Measurements from ENCODE around the gene SPATA9.
A peak's percentile ranks its signal among the peaks of the same experiment; 100 is the strongest.

The SPATA9 gene

DNA sequence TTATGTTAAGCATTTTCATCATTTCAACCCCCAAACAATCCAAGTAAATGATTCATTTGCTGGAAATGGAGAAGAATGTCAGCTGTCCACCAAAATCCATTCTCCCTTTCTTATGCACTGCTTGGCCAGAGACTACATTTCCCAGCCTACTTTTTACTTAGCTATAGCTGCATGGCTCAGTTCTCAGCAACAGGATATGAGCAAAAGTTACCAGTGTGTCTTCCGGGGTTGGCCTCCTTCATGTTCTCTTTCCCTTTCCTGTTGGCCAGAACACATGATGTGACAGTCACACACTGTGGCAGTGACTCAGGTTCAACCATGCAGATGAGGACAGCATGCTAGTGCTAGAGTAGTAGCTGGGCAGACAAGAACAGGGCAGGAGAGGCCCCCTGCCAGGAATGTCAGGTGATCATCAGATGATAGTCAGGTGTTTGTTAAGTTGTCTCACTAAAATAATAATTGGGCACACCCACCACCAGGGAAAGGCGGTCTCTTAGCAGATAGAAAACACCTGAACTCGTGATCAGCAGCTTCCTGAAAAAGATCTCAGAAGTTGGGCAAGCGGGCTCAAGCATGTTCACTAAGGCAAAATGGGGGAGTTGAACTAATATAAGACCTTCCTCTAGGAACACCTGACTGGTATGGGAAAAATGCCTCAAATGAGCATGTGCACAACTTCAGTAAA lies 50.7 kb downstream of the SPATA9 start:
- DNase-seq (ENCODE audit: low spot score), result peak; percentile 73
- Mint-ChIP-seq H3K9me3 (peaks cover 16% of the 10 kb centered on the region), H3K4me3 (peak overlapping the region; percentile 15), H3K36me3 (ENCODE audit: low read depth) (peaks cover 6% of the 10 kb centered on the region), H3K27me3 (ENCODE audit: low read depth) (peaks cover 10% of the 10 kb centered on the region), H3K27ac (peak overlapping the region; percentile 93), H3K4me1 (ENCODE audit: low read depth) (peaks cover 12% of the 10 kb centered on the region)

DNA sequence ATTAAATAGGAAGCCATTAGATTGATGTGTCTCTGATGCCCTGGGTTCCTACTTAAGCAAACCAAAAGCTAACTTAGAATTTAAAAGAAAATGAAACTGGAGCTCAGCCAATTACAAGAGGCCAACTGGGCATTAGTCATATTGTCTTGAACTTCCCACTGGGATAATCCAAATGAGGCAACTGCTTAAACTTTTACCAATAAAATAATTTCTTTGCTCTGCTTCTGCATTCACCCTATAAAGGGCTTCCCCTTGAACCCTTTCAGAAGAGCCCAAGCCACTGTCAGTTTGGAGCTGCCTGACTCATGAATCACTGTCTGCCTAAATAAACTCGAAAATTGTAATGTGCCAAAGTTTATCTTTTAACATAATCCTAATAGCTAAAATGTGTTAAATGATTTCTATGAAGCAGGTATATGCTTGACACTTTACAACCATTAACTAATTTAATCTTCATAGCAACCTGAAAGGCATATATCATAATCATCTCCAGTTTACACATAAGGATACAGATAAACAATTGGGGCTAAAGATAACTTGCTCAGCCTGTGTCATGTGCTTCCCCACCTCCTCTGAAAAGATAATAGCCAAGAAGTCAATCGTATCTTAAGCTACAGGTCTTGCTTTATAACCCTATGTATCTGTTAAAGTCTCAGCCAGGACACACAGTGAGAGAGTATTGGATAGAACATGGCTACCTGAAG lies 51.4 kb downstream of the SPATA9 start:
- H3K4me3 Mint-ChIP-seq, result no peak overlapping the region
- DNase-seq (ENCODE audit: low spot score), result no peak
- H3K9me3 Mint-ChIP-seq, result peaks cover 16% of the 10 kb centered on the region
- no peak overlapping the region for H3K27ac Mint-ChIP-seq
- H3K4me1 Mint-ChIP-seq (ENCODE audit: low read depth), result peaks cover 12% of the 10 kb centered on the region
- peaks cover 9% of the 10 kb centered on the region for H3K27me3 Mint-ChIP-seq (ENCODE audit: low read depth)
- peaks cover 6% of the 10 kb centered on the region for H3K36me3 Mint-ChIP-seq (ENCODE audit: low read depth)

DNA sequence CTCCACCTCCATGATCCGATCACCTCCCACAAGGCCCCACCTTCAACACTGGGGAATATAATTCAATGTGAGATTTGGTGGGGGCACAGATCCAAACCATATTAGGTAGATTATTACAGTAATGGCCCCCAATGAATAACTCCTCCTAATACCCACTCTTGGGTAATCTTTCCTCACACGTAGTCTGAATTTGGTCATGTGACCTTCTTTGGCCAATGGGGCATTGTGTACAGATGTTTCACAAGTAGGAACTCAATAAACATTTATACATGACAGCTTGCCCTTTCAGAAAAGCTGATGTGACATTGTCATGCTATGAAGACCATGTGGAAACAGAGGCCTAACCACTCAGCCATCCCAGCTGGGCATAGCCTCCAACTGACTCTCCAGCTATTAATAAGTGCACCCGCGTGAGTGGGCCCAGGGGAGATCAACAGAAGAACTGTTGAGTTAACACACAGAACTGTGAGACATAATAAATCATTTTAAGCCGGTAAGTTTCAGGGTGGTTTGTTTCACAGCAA lies 52.3 kb downstream of the SPATA9 start:
- Mint-ChIP-seq H3K9me3 (peaks cover 16% of the 10 kb centered on the region), H3K4me1 (ENCODE audit: low read depth) (peaks cover 12% of the 10 kb centered on the region), H3K4me3 (no peak overlapping the region), H3K27ac (no peak overlapping the region), H3K36me3 (ENCODE audit: low read depth) (peaks cover 6% of the 10 kb centered on the region), H3K27me3 (ENCODE audit: low read depth) (peaks cover 7% of the 10 kb centered on the region)
- DNase-seq (ENCODE audit: low spot score), result no peak

- no peak overlapping the region for H3K27ac Mint-ChIP-seq
- peaks cover 6% of the 10 kb centered on the region for H3K36me3 Mint-ChIP-seq (ENCODE audit: low read depth)
- peaks cover 16% of the 10 kb centered on the region for H3K9me3 Mint-ChIP-seq
- peaks cover 10% of the 10 kb centered on the region for H3K27me3 Mint-ChIP-seq (ENCODE audit: low read depth)
- DNase-seq (ENCODE audit: low spot score), result no peak
- H3K4me1 Mint-ChIP-seq (ENCODE audit: low read depth), result peaks cover 12% of the 10 kb centered on the region
- no peak overlapping the region for H3K4me3 Mint-ChIP-seq
Observed at GRCh38 chr5:95628933-95629332, 53.9 kb downstream of the SPATA9 start.

- H3K4me1 Mint-ChIP-seq (ENCODE audit: low read depth), result peaks cover 12% of the 10 kb centered on the region
Observed at GRCh38 chr5:95627971-95628810, 54.6 kb downstream of the SPATA9 start.

GRCh38 chr5:95626701-95627100 lies 56.1 kb downstream of the SPATA9 start:
- Mint-ChIP-seq H3K4me1 (ENCODE audit: low read depth) (peaks cover 14% of the 10 kb centered on the region), H3K36me3 (ENCODE audit: low read depth) (no peaks in the 10 kb centered on the region), H3K9me3 (peaks cover 7% of the 10 kb centered on the region), H3K4me3 (no peak overlapping the region), H3K27ac (no peak overlapping the region), H3K27me3 (ENCODE audit: low read depth) (peaks cover 12% of the 10 kb centered on the region)
- no peak for DNase-seq (ENCODE audit: low spot score)

More at GRCh38 chr5:95627971-95628810, 54.6 kb downstream of the SPATA9 start:
- Mint-ChIP-seq H3K4me3 (no peak overlapping the region), H3K27me3 (ENCODE audit: low read depth) (peaks cover 12% of the 10 kb centered on the region), H3K27ac (no peak overlapping the region), H3K36me3 (ENCODE audit: low read depth) (peaks cover 6% of the 10 kb centered on the region), H3K9me3 (peaks cover 16% of the 10 kb centered on the region)
- DNase-seq (ENCODE audit: low spot score), result no peak

GRCh38 chr5:95624368-95624767 lies 58.4 kb downstream of the SPATA9 start:
- no peaks in the 10 kb centered on the region for H3K9me3 Mint-ChIP-seq
- H3K27ac Mint-ChIP-seq, result no peak overlapping the region
- no peak overlapping the region for H3K4me3 Mint-ChIP-seq
- H3K27me3 Mint-ChIP-seq (ENCODE audit: low read depth), result peaks cover 19% of the 10 kb centered on the region
- no peak for DNase-seq (ENCODE audit: low spot score)
- peaks cover 22% of the 10 kb centered on the region for H3K4me1 Mint-ChIP-seq (ENCODE audit: low read depth)
- H3K36me3 Mint-ChIP-seq (ENCODE audit: low read depth), result peaks cover 1% of the 10 kb centered on the region

- peaks cover 21% of the 10 kb centered on the region for H3K27me3 Mint-ChIP-seq (ENCODE audit: low read depth)
- no peak overlapping the region for H3K4me3 Mint-ChIP-seq
- peaks cover 28% of the 10 kb centered on the region for H3K4me1 Mint-ChIP-seq (ENCODE audit: low read depth)
- DNase-seq (ENCODE audit: low spot score), result no peak
- H3K36me3 Mint-ChIP-seq (ENCODE audit: low read depth), result peaks cover 4% of the 10 kb centered on the region
- H3K9me3 Mint-ChIP-seq, result no peaks in the 10 kb centered on the region
- no peak overlapping the region for H3K27ac Mint-ChIP-seq
Observed at GRCh38 chr5:95623706-95624105, 59.1 kb downstream of the SPATA9 start.

DNA sequence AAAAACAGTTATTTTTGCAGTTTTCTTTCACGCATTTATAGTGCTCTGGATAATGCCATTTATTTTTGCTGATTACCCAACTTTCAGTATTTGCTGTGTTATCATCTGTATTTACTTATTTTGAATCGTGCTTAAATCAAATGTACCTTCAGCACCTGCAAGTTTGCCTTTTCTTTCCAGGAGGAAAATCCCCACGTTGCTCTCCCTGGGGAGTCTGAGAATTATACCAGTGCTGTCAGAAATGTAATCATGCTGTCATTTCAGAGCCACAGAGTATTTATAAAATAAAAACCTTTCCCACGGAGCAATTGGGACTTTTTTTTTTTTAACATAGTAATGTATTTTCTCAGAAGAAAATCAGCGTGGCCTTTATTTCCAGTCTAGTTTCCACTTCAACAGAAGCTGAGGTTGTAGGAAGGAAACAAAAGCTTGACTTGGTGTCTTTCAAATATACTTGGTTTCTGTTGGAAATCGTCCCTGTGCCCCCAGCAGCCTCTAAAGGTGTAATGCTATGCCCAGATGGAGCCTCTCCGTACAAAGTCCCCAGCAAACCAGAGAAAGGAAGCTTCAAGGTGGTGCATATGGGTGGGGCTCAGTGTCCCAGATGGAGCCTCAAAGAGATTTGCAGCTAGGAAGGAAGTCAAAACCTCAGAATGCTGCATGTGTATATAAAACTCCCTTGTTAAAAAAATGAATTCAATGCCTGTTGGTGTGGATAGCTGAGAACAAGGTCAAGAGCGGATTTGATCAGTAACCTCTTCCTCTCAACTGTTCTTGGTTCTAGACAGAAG lies 60.8 kb downstream of the SPATA9 start:
- peak overlapping the region; percentile 81 for H3K4me3 Mint-ChIP-seq
- no peak for DNase-seq (ENCODE audit: low spot score)
- H3K27me3 Mint-ChIP-seq (ENCODE audit: low read depth), result peaks cover 22% of the 10 kb centered on the region
- H3K27ac Mint-ChIP-seq, result peak overlapping the region; percentile 81
- H3K9me3 Mint-ChIP-seq, result no peaks in the 10 kb centered on the region
- H3K36me3 Mint-ChIP-seq (ENCODE audit: low read depth), result peaks cover 4% of the 10 kb centered on the region
- peaks cover 30% of the 10 kb centered on the region for H3K4me1 Mint-ChIP-seq (ENCODE audit: low read depth)

- Mint-ChIP-seq H3K4me3 (peak overlapping the region; percentile 81), H3K27me3 (ENCODE audit: low read depth) (peaks cover 18% of the 10 kb centered on the region), H3K27ac (peak overlapping the region; percentile 81), H3K9me3 (no peaks in the 10 kb centered on the region), H3K4me1 (ENCODE audit: low read depth) (peaks cover 30% of the 10 kb centered on the region), H3K36me3 (ENCODE audit: low read depth) (peaks cover 4% of the 10 kb centered on the region)
- peak; percentile 42 for DNase-seq (ENCODE audit: low spot score)
Observed at GRCh38 chr5:95620870-95621838, 61.6 kb downstream of the SPATA9 start.

DNA sequence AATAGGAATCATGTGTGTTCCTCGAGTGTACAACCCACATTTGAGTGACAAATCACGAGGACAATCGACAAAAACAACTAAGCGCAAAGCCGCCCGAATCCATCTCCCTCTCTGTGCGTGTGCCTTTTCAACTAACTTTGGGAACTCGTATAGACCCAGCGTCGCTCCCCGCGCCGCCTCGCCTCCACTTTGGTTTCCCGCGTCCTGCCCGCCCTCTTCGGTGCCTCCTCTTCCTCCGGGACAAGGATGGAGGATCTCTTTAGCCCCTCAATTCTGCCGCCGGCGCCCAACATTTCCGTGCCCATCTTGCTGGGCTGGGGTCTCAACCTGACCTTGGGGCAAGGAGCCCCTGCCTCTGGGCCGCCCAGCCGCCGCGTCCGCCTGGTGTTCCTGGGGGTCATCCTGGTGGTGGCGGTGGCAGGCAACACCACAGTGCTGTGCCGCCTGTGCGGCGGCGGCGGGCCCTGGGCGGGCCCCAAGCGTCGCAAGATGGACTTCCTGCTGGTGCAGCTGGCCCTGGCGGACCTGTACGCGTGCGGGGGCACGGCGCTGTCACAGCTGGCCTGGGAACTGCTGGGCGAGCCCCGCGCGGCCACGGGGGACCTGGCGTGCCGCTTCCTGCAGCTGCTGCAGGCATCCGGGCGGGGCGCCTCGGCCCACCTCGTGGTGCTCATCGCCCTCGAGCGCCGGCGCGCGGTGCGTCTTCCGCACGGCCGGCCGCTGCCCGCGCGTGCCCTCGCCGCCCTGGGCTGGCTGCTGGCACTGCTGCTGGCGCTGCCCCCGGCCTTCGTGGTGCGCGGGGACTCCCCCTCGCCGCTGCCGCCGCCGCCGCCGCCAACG lies 62.5 kb downstream of the SPATA9 start, which contains the start of gene GPR150:
GPR150 (plus strand) TSS at position 58 of the 840 bp plus-strand sequence; CDS start at position 247, 189 bp downstream.
- Mint-ChIP-seq H3K36me3 (ENCODE audit: low read depth) (peaks cover 4% of the 10 kb centered on the region), H3K27ac (peak within 1 kb of the TSS; percentile 77), H3K4me3 (peak within 1 kb of the TSS; percentile 89), H3K4me1 (ENCODE audit: low read depth) (peaks cover 32% of the 10 kb centered on the region), H3K27me3 (ENCODE audit: low read depth) (peaks cover 18% of the 10 kb centered on the region), H3K9me3 (no peaks in the 10 kb centered on the region)
- peak; percentile 68 for DNase-seq (ENCODE audit: low spot score)

Data from T-helper 2 cell treated with Interferon-gamma antibody and Interleukin-4, amounts not matched to agents 5 μg/mL and 100 μg/mL, for 36 hours (primary cell).